Measurements from ENCODE around the gene NEUROD4. TPM values are rescaled to one million over a fixed set of nuclear protein-coding genes. Genes with fewer than 3 reads are reported as not detected.

The NEUROD4 gene
- total and polyA plus RNA-seq, 10 of the 15 experiments (the other 5 are each of a cell fraction or from before 2014, with no cell fraction given), result 0.06 TPM; not detected in 9

- no peak for TF ChIP-seq WRNIP1 (IDR thresholded peaks at IDR 0.05; ENCODE audit: borderline replicate concordance, low read depth, low read length)
- TF ChIP-seq SKIL (IDR thresholded peaks at IDR 0.05; ENCODE audit: low read depth, poor library complexity, severe bottlenecking), result no peak
- TF ChIP-seq CUX1 (IDR thresholded peaks at IDR 0.05; ENCODE audit: insufficient replicate concordance, low read depth, low read length), result no peak
- no peak for TF ChIP-seq IKZF2 (IDR thresholded peaks at IDR 0.05)
- TF ChIP-seq RAD51 (IDR thresholded peaks at IDR 0.05), result no peak
Measured at GRCh38 chr12:54996205-54996604, 23.6 kb upstream of the NEUROD4 start (continued).

All from GM12878 (cell line).